Measurements from ENCODE around the gene MMP28.

DNA sequence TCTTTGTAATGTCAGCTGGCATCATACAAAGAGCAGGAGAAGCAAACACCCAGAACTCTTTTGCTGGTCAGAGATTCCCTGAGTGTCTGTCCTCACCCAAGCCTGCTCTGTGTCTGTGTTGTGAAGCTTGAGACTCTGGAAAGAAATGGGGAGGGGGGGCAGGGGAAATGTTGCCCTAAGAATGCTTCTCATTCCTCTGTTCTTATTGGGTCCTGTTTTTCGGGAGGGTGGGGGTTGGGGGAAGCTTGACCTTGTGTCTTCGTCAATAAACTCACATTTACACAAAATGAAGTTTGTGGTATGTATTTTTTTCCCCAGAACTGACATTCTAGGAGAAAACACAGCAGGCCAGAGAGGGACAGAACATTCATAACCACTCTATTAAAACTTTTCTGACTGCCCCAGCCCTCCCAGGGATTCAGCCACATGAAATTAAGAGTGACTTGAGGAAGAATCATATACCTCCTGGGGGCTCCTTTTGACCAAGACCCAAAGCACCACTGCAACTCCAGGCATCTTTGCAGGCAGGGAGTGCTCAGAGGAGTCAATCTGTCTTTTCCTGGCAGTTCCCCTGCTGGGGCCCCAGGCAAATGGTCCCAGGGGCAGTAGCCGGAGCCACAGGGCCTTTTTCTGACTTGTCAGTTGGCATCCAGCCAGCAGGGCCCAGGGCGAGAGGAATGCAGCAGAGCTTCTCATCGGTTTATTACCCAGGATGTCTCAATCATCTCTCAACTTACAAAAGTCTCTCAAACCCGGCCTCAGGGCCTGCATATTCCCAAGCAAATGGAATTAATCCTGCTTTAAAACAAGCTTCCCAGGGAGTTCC is 69.1 kb downstream of the MMP28 start:
- TF ChIP-seq CREB1 (IDR thresholded peaks at IDR 0.05; ENCODE audit: low read depth) (no peak), CEBPB (IDR thresholded peaks at IDR 0.05) (no peak), TAF1 (IDR thresholded peaks at IDR 0.05; ENCODE audit: low read depth) (no peak), NFIC (IDR thresholded peaks at IDR 0.05) (peak; percentile 84), EP300 (IDR thresholded peaks at IDR 0.05; ENCODE audit: borderline replicate concordance) (no peak), YY1 (IDR thresholded peaks at IDR 0.05; ENCODE audit: low read depth) (no peak), RAD21 (IDR thresholded peaks at IDR 0.05; ENCODE audit: low read depth) (no peak), TCF12 (IDR thresholded peaks at IDR 0.05; ENCODE audit: low read depth) (no peak), FOXM1 (IDR thresholded peaks at IDR 0.05; ENCODE audit: borderline replicate concordance, low read depth) (no peak), ZBTB7A (IDR thresholded peaks at IDR 0.05; ENCODE audit: low read depth) (no peak), EGR1 (IDR thresholded peaks at IDR 0.05) (no peak)
- TF ChIP-seq, protein P1, sequence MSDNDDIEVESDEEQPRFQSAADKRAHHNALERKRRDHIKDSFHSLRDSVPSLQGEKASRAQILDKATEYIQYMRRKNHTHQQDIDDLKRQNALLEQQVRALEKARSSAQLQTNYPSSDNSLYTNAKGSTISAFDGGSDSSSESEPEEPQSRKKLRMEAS (IDR thresholded peaks at IDR 0.05): no peak
- TF ChIP-seq, protein P2, sequence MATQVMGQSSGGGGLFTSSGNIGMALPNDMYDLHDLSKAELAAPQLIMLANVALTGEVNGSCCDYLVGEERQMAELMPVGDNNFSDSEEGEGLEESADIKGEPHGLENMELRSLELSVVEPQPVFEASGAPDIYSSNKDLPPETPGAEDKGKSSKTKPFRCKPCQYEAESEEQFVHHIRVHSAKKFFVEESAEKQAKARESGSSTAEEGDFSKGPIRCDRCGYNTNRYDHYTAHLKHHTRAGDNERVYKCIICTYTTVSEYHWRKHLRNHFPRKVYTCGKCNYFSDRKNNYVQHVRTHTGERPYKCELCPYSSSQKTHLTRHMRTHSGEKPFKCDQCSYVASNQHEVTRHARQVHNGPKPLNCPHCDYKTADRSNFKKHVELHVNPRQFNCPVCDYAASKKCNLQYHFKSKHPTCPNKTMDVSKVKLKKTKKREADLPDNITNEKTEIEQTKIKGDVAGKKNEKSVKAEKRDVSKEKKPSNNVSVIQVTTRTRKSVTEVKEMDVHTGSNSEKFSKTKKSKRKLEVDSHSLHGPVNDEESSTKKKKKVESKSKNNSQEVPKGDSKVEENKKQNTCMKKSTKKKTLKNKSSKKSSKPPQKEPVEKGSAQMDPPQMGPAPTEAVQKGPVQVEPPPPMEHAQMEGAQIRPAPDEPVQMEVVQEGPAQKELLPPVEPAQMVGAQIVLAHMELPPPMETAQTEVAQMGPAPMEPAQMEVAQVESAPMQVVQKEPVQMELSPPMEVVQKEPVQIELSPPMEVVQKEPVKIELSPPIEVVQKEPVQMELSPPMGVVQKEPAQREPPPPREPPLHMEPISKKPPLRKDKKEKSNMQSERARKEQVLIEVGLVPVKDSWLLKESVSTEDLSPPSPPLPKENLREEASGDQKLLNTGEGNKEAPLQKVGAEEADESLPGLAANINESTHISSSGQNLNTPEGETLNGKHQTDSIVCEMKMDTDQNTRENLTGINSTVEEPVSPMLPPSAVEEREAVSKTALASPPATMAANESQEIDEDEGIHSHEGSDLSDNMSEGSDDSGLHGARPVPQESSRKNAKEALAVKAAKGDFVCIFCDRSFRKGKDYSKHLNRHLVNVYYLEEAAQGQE (IDR thresholded peaks at IDR 0.05; ENCODE audit: low read depth): no peak
- TF ChIP-seq, protein P3, sequence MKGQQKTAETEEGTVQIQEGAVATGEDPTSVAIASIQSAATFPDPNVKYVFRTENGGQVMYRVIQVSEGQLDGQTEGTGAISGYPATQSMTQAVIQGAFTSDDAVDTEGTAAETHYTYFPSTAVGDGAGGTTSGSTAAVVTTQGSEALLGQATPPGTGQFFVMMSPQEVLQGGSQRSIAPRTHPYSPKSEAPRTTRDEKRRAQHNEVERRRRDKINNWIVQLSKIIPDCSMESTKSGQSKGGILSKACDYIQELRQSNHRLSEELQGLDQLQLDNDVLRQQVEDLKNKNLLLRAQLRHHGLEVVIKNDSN (IDR thresholded peaks at IDR 0.05): no peak
